Muscle of leg (tissue), 16 donors: ENCODE data around the gene FKBP1B. TPM values are rescaled to one million over a fixed set of nuclear protein-coding genes. Genes with fewer than 3 reads are reported as not detected.
A peak's percentile ranks its signal among the peaks of the same experiment; 100 is the strongest.

Experiments
- DNase-seq: peaks from one replicate; pipeline ENCODE4 v3.0.0; 2013
- H3K27ac ChIP-seq: one replicate; pipeline ENCODE4 v1.5.1; 2013; ENCODE audit warnings: mild to moderate bottlenecking, low read length, control low read depth
- H3K27me3 ChIP-seq: one replicate; pipeline ENCODE4 v1.6.1; 2013; ENCODE audit warnings: low read length; ENCODE audit not compliant: control insufficient read depth, insufficient read depth
- H3K36me3 ChIP-seq: one replicate; pipeline ENCODE4 v1.6.1; 2013; ENCODE audit warnings: low read length; ENCODE audit not compliant: control insufficient read depth, insufficient read depth
- H3K4me1 ChIP-seq: one replicate; pipeline ENCODE4 v1.6.1; 2013; ENCODE audit warnings: low read length; ENCODE audit not compliant: control insufficient read depth, insufficient read depth
- H3K4me3 ChIP-seq: one replicate; pipeline ENCODE4 v1.5.1; 2013; ENCODE audit warnings: low read length, control low read depth
- H3K9me3 ChIP-seq: replicated peaks from 2 replicates; pipeline ENCODE4 v1.6.1; 2013; ENCODE audit warnings: low read depth, low read length; ENCODE audit not compliant: control insufficient read depth
- WGBS: methylation state at CpG from one replicate; pipeline ENCODE4 v1.1.5; 2013; ENCODE audit warnings: missing lambda C conversion rate; ENCODE audit not compliant: insufficient coverage; 5-methylcytosine and 5-hydroxymethylcytosine counted together
- long read RNA-seq, 11 donors: transcript quantifications; one replicate each; lab custom pipeline, GENCODE V29; 2026
- polyA plus RNA-seq, 8 donors: library from polyadenylated mRNA; unstranded; fragments of 120-200 nt; gene quantifications; one replicate each; pipeline versions ENCODE4 v1.2.1 to v1.2.3, GENCODE V29; 2013; ENCODE audit warnings: inconsistent platforms in 1 of 8, low replicate concordance in 1 of 8; ENCODE audit not compliant: insufficient read length in 8 of 8, insufficient read depth in 1 of 8
- total RNA-seq: library from RNA; stranded (reverse); fragments of 120-200 nt; gene quantifications from one replicate; pipeline ENCODE4 v1.2.4, GENCODE V29; 2013

FKBP1B gene
- 2.8 TPM for total RNA-seq
- 1 to 10 TPM; 2.1 to 4.5 (median 3.2) TPM for polyA plus RNA-seq
- long read RNA-seq, donor 1: 0 reads
- long read RNA-seq, donor 2, partial matches to known transcripts: 0 of 1 reads
- long read RNA-seq, donor 2, other reads (novel, unspliced or antisense): 0 of 1 reads
- long read RNA-seq, donor 3, partial matches to known transcripts: 0 of 4 reads
- long read RNA-seq, donor 3, other reads (novel, unspliced or antisense): 0 of 4 reads
- long read RNA-seq, donor 4: 0 reads
- long read RNA-seq, donor 5, partial matches to known transcripts: 0 of 3 reads
- long read RNA-seq, donor 5, other reads (novel, unspliced or antisense): 0 of 3 reads
- long read RNA-seq, donor 6, partial matches to known transcripts: 0 of 1 reads
- long read RNA-seq, donor 6, other reads (novel, unspliced or antisense): 0 of 1 reads
- long read RNA-seq, donor 7, partial matches to known transcripts: 0 of 4 reads
- long read RNA-seq, donor 7, other reads (novel, unspliced or antisense): 0 of 4 reads
- long read RNA-seq, donor 8, partial matches to known transcripts: 0 of 3 reads
- long read RNA-seq, donor 8, other reads (novel, unspliced or antisense): 0 of 3 reads
- long read RNA-seq, donor 9, partial matches to known transcripts: 0 of 1 reads
- long read RNA-seq, donor 9, other reads (novel, unspliced or antisense): 0 of 1 reads
- long read RNA-seq, donor 10, partial matches to known transcripts: 0 of 1 reads
- long read RNA-seq, donor 10, other reads (novel, unspliced or antisense): 0 of 1 reads
- long read RNA-seq, donor 11, partial matches to known transcripts: 0 of 1 reads
- long read RNA-seq, donor 11, other reads (novel, unspliced or antisense): 0 of 1 reads

GRCh38 chr2:24049485-24050021, at the start of gene FKBP1B:
Gene FKBP1B, plus strand, starts transcription at chr2:24049741. Its CDS starts 109 bp downstream, at chr2:24049850.
- 0% methylated on average over 44 of the region's 52 CpGs for WGBS
- Histone ChIP-seq H3K27me3 (peaks cover 9% of the 10 kb centered on the region), H3K9me3 (no peaks in the 10 kb centered on the region), H3K27ac (no peak within 1 kb of the TSS), H3K4me3 (peak within 1 kb of the TSS; percentile 59), H3K36me3 (no peaks in the 10 kb centered on the region), H3K4me1 (peaks cover 16% of the 10 kb centered on the region)
- DNase-seq: peak; percentile 52

- Histone ChIP-seq H3K27ac (no peak overlapping the region), H3K4me1 (peaks cover 12% of the 10 kb centered on the region), H3K4me3 (no peak overlapping the region), H3K36me3 (no peaks in the 10 kb centered on the region), H3K9me3 (no peaks in the 10 kb centered on the region), H3K27me3 (peaks cover 33% of the 10 kb centered on the region)
- DNase-seq: no peak
Observed at GRCh38 chr2:24007693-24008092, 41.8 kb upstream of the FKBP1B start.

- no peaks in the 10 kb centered on the region for H3K36me3 ChIP-seq
- H3K4me3 ChIP-seq: no peak overlapping the region
- H3K27ac ChIP-seq: no peak overlapping the region
- no peak for DNase-seq
- 88% methylated on average over 4 of the region's 13 CpGs for WGBS
- H3K9me3 ChIP-seq: no peaks in the 10 kb centered on the region
- peaks cover 33% of the 10 kb centered on the region for H3K27me3 ChIP-seq
- H3K4me1 ChIP-seq: peaks cover 12% of the 10 kb centered on the region
Observed at GRCh38 chr2:24008672-24009366, 40.7 kb upstream of the FKBP1B start.

GRCh38 chr2:24009367-24009679, 40.2 kb upstream of the FKBP1B start:
- no peak overlapping the region for H3K27ac ChIP-seq
- peaks cover 33% of the 10 kb centered on the region for H3K27me3 ChIP-seq
- no peaks in the 10 kb centered on the region for H3K9me3 ChIP-seq
- no peaks in the 10 kb centered on the region for H3K36me3 ChIP-seq
- WGBS: 63% methylated on average over 8 of the region's 9 CpGs
- peak overlapping the region; percentile 47 for H3K4me3 ChIP-seq
- no peak for DNase-seq
- H3K4me1 ChIP-seq: peaks cover 12% of the 10 kb centered on the region

GRCh38 chr2:24009680-24010476, 39.7 kb upstream of the FKBP1B start, which contains the start of gene MFSD2B:
Gene MFSD2B, plus strand, starts transcription at chr2:24010085. Its CDS starts 12 bp downstream, at chr2:24010097.
- H3K27ac ChIP-seq: no peak within 1 kb of the TSS
- H3K27me3 ChIP-seq: peaks cover 33% of the 10 kb centered on the region
- peak within 1 kb of the TSS; percentile 47 for H3K4me3 ChIP-seq
- no peaks in the 10 kb centered on the region for H3K9me3 ChIP-seq
- peaks cover 12% of the 10 kb centered on the region for H3K4me1 ChIP-seq
- H3K36me3 ChIP-seq: no peaks in the 10 kb centered on the region
- DNase-seq: no peak
- WGBS: 2% methylated on average over 72 of the region's 75 CpGs

GRCh38 chr2:24010477-24011249, 38.9 kb upstream of the FKBP1B start:
- WGBS: 29% methylated on average over 30 of the region's 37 CpGs
- Histone ChIP-seq H3K9me3 (no peaks in the 10 kb centered on the region), H3K27ac (no peak overlapping the region), H3K27me3 (peaks cover 33% of the 10 kb centered on the region), H3K4me3 (peak overlapping the region; percentile 47), H3K36me3 (no peaks in the 10 kb centered on the region), H3K4me1 (peaks cover 12% of the 10 kb centered on the region)
- no peak for DNase-seq

- H3K4me3 ChIP-seq: no peak overlapping the region
- H3K27ac ChIP-seq: no peak overlapping the region
- H3K36me3 ChIP-seq: no peaks in the 10 kb centered on the region
- no peak for DNase-seq
- H3K9me3 ChIP-seq: no peaks in the 10 kb centered on the region
- peaks cover 33% of the 10 kb centered on the region for H3K27me3 ChIP-seq
- peaks cover 12% of the 10 kb centered on the region for H3K4me1 ChIP-seq
- WGBS: 100% methylated on average over 1 of the region's 7 CpGs
Observed at GRCh38 chr2:24011250-24012104, 38.1 kb upstream of the FKBP1B start.

- WGBS: 88% methylated on average over 1 of the region's 9 CpGs
- H3K4me1 ChIP-seq: peaks cover 12% of the 10 kb centered on the region
- H3K36me3 ChIP-seq: no peaks in the 10 kb centered on the region
- H3K9me3 ChIP-seq: no peaks in the 10 kb centered on the region
- no peak overlapping the region for H3K27ac ChIP-seq
- DNase-seq: no peak
- H3K4me3 ChIP-seq: no peak overlapping the region
- H3K27me3 ChIP-seq: peaks cover 33% of the 10 kb centered on the region
Observed at GRCh38 chr2:24012521-24013188, 36.9 kb upstream of the FKBP1B start.
